NCI-H510A treated with DMSO at 0.1 percent for 48 hours (cell line): ENCODE data around the gene PTDSS2.
"Not testable (repeated sequence)": the region's sequence is repeated elsewhere in the genome, so short reads cannot be mapped to it uniquely, and the experiment has no call there.

Experiments
- DNase-seq: peaks from one replicate; lab custom pipeline; 2025; lab: John Stamatoyannopoulos, UW

PTDSS2 gene

GRCh38 chr11:507727-508515 lies 57.8 kb downstream of the PTDSS2 start:
- no peak for DNase-seq

GRCh38 chr11:508956-509355 lies 58.9 kb downstream of the PTDSS2 start:
- DNase-seq, result no peak

GRCh38 chr11:512761-513595 lies 62.9 kb downstream of the PTDSS2 start:
- no peak for DNase-seq

- no peak for DNase-seq
Observed at GRCh38 chr11:514606-515005, 64.5 kb downstream of the PTDSS2 start.

GRCh38 chr11:515131-515530 lies 65.1 kb downstream of the PTDSS2 start:
- DNase-seq, result no peak

- no peak for DNase-seq
Observed at GRCh38 chr11:516400-516799, 66.3 kb downstream of the PTDSS2 start.

GRCh38 chr11:516918-517685 lies 67.0 kb downstream of the PTDSS2 start:
- not testable (repeated sequence) for DNase-seq

- DNase-seq, result no peak
Observed at GRCh38 chr11:518463-519202, 68.6 kb downstream of the PTDSS2 start.

GRCh38 chr11:520428-521176 lies 70.5 kb downstream of the PTDSS2 start:
- DNase-seq, result no peak

GRCh38 chr11:521177-521688 lies 71.2 kb downstream of the PTDSS2 start:
- DNase-seq, result no peak

- DNase-seq, result no peak
Observed at GRCh38 chr11:526192-526591, 76.1 kb downstream of the PTDSS2 start.

- DNase-seq, result no peak
Observed at GRCh38 chr11:528166-528814, 78.2 kb downstream of the PTDSS2 start.

- no peak for DNase-seq
Observed at GRCh38 chr11:528815-529727, 79.0 kb downstream of the PTDSS2 start.

GRCh38 chr11:529728-530411 lies 79.8 kb downstream of the PTDSS2 start:
- no peak for DNase-seq

GRCh38 chr11:530960-531831 lies 81.1 kb downstream of the PTDSS2 start:
- DNase-seq, result no peak

GRCh38 chr11:531919-532526 lies 81.9 kb downstream of the PTDSS2 start:
- no peak for DNase-seq

- DNase-seq, result no peak
Observed at GRCh38 chr11:532527-532985, 82.5 kb downstream of the PTDSS2 start.
